Erythroblast (primary cell): ENCODE data around the gene CBX2.

ENCODE experiments used
- DNase-seq, 2 experiments: peaks; one replicate each; lab custom pipeline; 2025; lab: John Stamatoyannopoulos, UW
- GATA1 ChIP-seq: IDR thresholded peaks from 2 replicates; pipeline ENCODE4 v1.6.1; 2011; ENCODE audit warnings: low read depth, mild to moderate bottlenecking, control low read depth, low read length, moderate library complexity
- POLR2A ChIP-seq: IDR thresholded peaks from 2 replicates; pipeline ENCODE4 v1.6.1; 2011; ENCODE audit warnings: mild to moderate bottlenecking, low read length

The CBX2 gene

GRCh38 chr17:79819085-79819484 is 41.1 kb downstream of the CBX2 start:
- no peak for TF ChIP-seq GATA1
- no peak for TF ChIP-seq POLR2A
- DNase-seq, result peak in 1 of 2 experiments; percentile 58

DNA sequence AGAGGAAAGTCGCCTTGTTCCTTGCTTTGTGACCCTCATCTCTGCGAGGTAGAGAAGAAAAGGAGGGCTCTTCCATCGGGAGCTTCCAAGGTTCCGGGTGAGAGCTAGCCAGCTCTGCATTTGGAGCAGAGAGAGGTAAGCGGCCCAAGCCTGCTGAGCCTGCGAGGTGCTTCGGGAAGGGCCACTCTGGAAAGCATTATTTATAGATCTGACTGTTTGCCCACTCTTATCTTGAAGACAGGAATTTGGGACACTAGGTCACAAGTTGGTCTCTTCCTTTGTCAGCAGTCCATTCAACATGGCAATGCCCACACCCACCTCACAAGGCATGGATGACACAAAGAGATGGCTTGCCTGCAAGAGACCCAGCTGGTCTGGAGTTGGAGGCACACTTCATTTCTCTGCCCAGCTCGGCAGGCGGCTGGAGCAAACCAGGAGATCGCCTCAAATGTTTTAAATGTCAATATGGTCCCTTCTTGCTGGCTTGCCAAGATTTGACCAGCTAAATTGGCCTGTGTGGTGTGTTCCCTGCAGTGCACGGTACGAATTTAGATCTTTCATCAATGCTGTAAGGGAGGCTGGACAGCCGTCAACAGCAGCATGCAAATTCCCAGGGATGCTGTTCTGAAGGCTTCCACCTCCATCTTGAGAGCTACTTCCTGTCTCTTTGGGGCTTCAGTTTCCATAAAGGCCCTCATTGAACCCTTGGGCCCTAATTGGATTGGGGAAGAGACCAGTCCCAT is 41.8 kb downstream of the CBX2 start:
- DNase-seq, result no peak
- TF ChIP-seq POLR2A (no peak), GATA1 (no peak)

DNA sequence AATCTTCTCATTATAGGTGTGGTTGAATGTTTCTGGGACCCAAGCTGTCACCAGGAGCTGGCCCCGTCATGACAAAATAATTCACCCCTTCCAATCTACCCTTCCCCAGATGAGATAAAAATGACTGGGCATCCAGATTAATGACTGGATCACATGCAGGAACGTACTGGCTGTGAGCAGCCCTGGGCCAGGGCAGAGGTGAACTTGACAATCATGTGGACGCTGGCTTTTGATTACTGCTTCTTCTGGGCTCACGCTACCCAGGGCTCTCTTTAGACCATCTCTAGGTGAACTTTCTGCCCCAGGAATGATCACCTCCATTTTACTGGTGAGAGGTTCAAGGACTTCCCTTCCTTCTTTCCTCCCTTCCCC is 43.0 kb downstream of the CBX2 start:
- no peak for TF ChIP-seq POLR2A
- no peak for TF ChIP-seq GATA1

GRCh38 chr17:79821331-79822095 is 43.6 kb downstream of the CBX2 start:
- no peak for DNase-seq
- no peak for TF ChIP-seq GATA1
- TF ChIP-seq POLR2A, result no peak

More for the DNA sequence above, 43.0 kb downstream of the CBX2 start:
- DNase-seq, result no peak

DNA sequence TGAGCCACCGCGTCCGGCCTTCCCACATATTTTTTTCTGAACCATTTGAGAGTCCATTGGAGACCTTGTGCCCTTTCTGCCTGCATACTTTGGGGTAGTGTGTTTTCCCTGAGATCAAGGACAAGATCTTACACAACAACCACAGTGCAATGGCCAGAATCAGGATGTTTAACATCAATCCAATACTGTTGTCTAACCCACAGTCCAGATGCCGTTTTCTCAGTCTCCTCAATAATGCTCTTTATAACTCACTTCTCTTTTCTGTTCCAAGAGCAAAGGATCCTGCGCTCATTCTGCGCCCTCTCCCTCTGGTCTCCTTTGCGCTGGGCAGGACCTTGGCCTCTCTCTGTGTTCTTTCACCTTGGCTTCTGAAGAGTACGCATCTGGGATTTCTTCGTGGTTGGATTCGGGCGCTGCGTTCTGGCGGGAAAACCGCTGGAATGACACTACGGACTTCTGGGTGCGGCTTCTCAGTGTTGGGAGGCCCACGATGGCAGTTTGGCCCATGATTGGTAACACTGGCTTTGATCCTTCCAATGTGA is 44.7 kb downstream of the CBX2 start:
- TF ChIP-seq POLR2A, result no peak
- TF ChIP-seq GATA1, result no peak
- no peak for DNase-seq

- TF ChIP-seq POLR2A (no peak), GATA1 (no peak)
- DNase-seq, result no peak
Measured at GRCh38 chr17:79824234-79824633, 46.3 kb downstream of the CBX2 start.

DNA sequence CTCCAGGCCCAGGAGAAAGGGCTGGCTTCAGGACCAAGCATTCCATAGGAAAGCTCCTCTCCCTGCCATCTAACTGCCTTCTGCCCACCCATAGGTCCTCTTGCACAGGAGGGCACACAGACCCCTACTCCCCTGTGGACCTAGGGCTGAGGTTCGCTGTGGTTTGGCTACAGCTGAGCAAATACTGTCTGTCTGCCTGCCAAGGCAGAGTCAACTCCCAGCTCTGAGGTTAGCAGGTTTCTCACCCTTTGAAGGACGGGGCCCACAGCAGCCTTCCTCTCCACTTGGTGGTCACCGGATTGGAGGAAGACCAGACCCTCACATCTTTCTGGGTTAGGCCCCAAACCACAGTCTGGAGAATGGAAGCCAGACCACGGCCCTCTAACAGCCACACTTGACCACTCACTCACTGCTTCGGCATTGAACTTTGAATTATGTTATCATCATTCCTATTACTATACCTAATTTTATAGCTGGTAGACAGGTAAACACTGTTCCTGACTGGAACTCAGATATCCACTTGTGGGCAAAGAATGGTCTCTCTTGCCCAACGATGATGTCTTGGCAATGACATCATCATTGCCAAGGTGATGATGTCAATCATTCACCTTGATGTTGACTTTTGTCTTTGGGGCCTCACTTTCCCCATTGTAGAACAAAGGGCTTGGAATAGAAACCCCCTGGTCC is 47.1 kb downstream of the CBX2 start:
- TF ChIP-seq GATA1, result no peak
- no peak for TF ChIP-seq POLR2A
- DNase-seq, result no peak

GRCh38 chr17:79825580-79825921 is 47.6 kb downstream of the CBX2 start:
- TF ChIP-seq GATA1 (no peak), POLR2A (no peak)
- DNase-seq, result no peak

GRCh38 chr17:79826204-79826680 is 48.3 kb downstream of the CBX2 start:
- no peak for DNase-seq
- TF ChIP-seq GATA1, result no peak

DNA sequence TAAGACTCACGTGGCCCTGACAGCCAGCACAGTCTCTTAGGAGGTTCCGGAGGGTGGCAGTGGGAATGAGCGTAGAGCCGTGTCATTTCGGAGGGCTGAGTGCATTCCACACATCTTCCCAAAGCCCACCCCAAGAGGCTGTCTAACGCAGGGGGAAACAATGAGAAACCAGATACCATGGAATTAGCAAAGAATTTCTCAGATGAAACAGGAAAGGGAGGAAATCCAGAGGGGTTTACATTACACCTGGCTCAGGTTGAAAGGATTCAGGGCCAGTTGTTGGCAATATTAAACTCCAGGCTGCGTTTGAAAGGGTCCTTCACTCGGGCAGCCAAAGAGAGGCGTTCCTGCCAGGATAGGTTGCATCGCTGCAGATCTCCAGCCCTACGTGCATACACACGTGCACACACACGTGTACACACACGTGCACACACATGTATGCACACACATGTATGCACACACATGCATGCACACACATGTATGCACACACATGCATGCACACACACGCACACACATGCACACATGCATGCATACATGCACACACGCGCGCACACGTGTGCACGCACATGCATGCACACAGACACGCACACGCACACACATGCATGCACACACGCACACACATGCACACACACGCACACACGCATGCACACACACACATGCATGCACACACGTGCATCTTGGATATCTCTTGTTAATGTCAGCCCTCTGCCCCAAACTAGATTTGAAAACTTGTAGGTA is 49.1 kb downstream of the CBX2 start:
- DNase-seq, result no peak

GRCh38 chr17:79829004-79829403 is 51.1 kb downstream of the CBX2 start:
- TF ChIP-seq POLR2A (no peak), GATA1 (no peak)
- no peak for DNase-seq

More for the DNA sequence above, 49.1 kb downstream of the CBX2 start:
- TF ChIP-seq GATA1, result no peak
- no peak for TF ChIP-seq POLR2A

DNA sequence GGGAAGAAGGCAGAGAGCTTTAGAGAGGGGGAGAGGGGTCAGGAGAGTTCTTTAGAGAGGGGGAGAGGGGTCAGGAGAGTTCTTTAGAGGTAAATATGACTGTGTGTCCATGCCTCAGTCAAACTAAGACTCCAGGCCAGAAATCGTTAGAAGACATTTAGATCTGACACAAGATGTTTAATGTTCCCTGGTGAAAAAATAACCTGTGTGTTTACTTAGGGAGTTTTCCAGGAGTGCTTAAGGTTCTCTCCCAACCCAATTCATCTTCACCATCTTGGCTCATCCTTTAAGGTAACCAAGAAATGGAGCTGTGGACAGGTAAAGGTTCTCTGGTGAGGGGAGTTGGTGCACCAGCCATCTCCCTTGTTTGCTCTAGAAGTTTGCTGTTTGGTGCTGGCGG is 51.5 kb downstream of the CBX2 start:
- no peak for DNase-seq
- TF ChIP-seq GATA1 (no peak), POLR2A (no peak)

DNA sequence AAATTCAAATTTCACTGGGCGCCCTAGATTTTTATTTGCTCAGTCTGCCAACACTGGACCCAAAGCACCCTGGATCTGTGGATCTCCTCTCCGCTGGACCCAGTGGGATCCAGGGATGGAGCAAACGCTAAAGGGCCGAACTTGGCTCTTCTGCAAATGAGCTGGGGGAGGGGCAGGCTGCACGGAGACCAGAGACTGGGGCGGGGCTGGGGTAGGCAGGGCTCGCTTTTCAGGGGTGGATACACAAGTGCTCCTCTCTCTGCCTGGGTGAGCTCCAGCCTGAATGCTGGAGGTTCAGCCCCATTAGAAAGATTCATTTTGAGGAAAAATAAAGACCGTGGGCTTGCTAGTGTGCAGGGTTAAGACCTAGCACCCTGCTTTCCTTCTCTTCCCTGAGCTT is 52.4 kb downstream of the CBX2 start:
- no peak for DNase-seq
- TF ChIP-seq POLR2A, result no peak
- TF ChIP-seq GATA1, result no peak
